A549 (cell line): ENCODE results near the gene SELP. TPM values are rescaled to one million over a fixed set of nuclear protein-coding genes. Genes with fewer than 3 reads are reported as not detected.

ENCODE experiments used
- ATAC-seq, 2 experiments: fragments of 200-7000 bp in 1 of 2; fragments of >200 bp in 1 of 2; cut with Nextera tagmentation in 1 of 2; cut with Tn5 transposase in 1 of 2; 3 replicates each; pipeline versions ENCODE4 v1.8.0 to v1.9.1; 2018 to 2020; ENCODE audit warnings: mild to moderate bottlenecking in 1 of 2, moderate library complexity in 1 of 2
- CTCF ChIA-PET: fragments of 300-600 bp; sonication (Branson Sonifier 250); formaldehyde crosslinking; extraction: SDS; loops from one replicate; lab custom pipeline; 2021; ENCODE audit warnings: antibody characterized with exemption, inconsistent platforms; lab: Yijun Ruan, JAX
- POLR2A ChIA-PET: fragments of 350-600 bp; formaldehyde crosslinking; extraction: SDS; loops from one replicate; lab custom pipeline; 2021; ENCODE audit warnings: antibody characterized with exemption, inconsistent platforms; lab: Yijun Ruan, JAX
- DNase-seq, 2 experiments: peaks; one replicate each; pipeline versions ENCODE4 v3.0.0 to v3.0.0-alpha.2; 2011 to 2016; ENCODE audit warnings: low read depth in 1 of 2, low spot score in 1 of 2
- FAIRE-seq: peaks from 2 replicates; lab custom pipeline; 2011; peaks lifted over from hg19 to GRCh38; lab: Jason Lieb, UNC
- H3K27ac ChIP-seq, 2 experiments: fragments of >200 bp; sonication (Bioruptor Twin); formaldehyde crosslinking; 3 replicates each; pipeline ENCODE4 v1.5.1; 2016 to 2017
- H3K4me1 ChIP-seq: fragments of >200 bp; sonication (Bioruptor Twin); formaldehyde crosslinking; 3 replicates; pipeline ENCODE4 v1.6.1; 2016
- H3K4me2 ChIP-seq: fragments of >200 bp; sonication (Bioruptor Twin); formaldehyde crosslinking; 3 replicates; pipeline ENCODE4 v1.6.1; 2016
- H3K4me3 ChIP-seq: fragments of >200 bp; sonication (Bioruptor Twin); formaldehyde crosslinking; 3 replicates; pipeline ENCODE4 v1.5.1; 2016
- H3K9me3 ChIP-seq: fragments of >200 bp; sonication (Bioruptor Twin); formaldehyde crosslinking; 3 replicates; pipeline ENCODE4 v1.6.1; 2016
- BCL3 ChIP-seq: fragments of >200 bp; sonication (Bioruptor Twin); formaldehyde crosslinking; IDR thresholded peaks from 3 replicates; pipeline ENCODE4 v1.6.1; 2016
- CEBPB ChIP-seq, 2 experiments: fragments of >200 bp in 1 of 2; sonication (Bioruptor Twin) in 1 of 2; formaldehyde crosslinking in 1 of 2; IDR thresholded peaks; 2 replicates each; pipeline ENCODE4 v1.6.1; 2012 to 2016
- CHD2 ChIP-seq: fragments of 150-350 bp; IDR thresholded peaks from 2 replicates; pipeline ENCODE4 v1.6.1; 2014; ENCODE audit warnings: low read length; ENCODE audit not compliant: partially characterized antibody
- E2F6 ChIP-seq: IDR thresholded peaks from 2 replicates; pipeline ENCODE4 v1.6.1; 2012; ENCODE audit warnings: low read depth, borderline replicate concordance
- EP300 ChIP-seq, 2 experiments: fragments of >200 bp; sonication (Bioruptor Twin); formaldehyde crosslinking; IDR thresholded peaks; 2 replicates in 1 of 2; 3 replicates in 1 of 2; pipeline ENCODE4 v1.6.1; 2016 to 2017
- FOSB ChIP-seq: fragments of 250-450 bp; sonication (Bioruptor Pico); IDR thresholded peaks from 2 replicates; pipeline ENCODE4 v1.5.0; 2020; ENCODE audit warnings: mild to moderate bottlenecking, moderate library complexity
- HEYL ChIP-seq: fragments of 250-450 bp; sonication (Bioruptor Pico); IDR thresholded peaks from 2 replicates; pipeline ENCODE4 v1.8.0; 2021; ENCODE audit warnings: mild to moderate bottlenecking, moderate library complexity
- HOXA7 ChIP-seq: fragments of 250-450 bp; sonication (Bioruptor Pico); IDR thresholded peaks from 2 replicates; pipeline ENCODE4 v1.5.0; 2020; ENCODE audit warnings: mild to moderate bottlenecking, moderate library complexity
- HOXB13 ChIP-seq: fragments of 250-450 bp; sonication (Bioruptor Pico); IDR thresholded peaks from 2 replicates; pipeline ENCODE4 v1.5.0; 2020; ENCODE audit warnings: low read depth, mild to moderate bottlenecking, moderate library complexity
- HOXB5 ChIP-seq: fragments of 250-450 bp; sonication (Bioruptor Pico); IDR thresholded peaks from 2 replicates; pipeline ENCODE4 v1.5.0; 2020; ENCODE audit warnings: mild to moderate bottlenecking, moderate library complexity
- JUN ChIP-seq, 2 experiments: fragments of >200 bp; sonication (Bioruptor Twin); formaldehyde crosslinking; IDR thresholded peaks; 2 replicates in 1 of 2; 3 replicates in 1 of 2; pipeline ENCODE4 v1.6.1; 2016 to 2017
- MAFK ChIP-seq: fragments of 450-650 bp; IDR thresholded peaks from 2 replicates; pipeline ENCODE4 v1.6.1; 2014; ENCODE audit not compliant: partially characterized antibody
- MAZ ChIP-seq: fragments of 150-350 bp; IDR thresholded peaks from 2 replicates; pipeline ENCODE4 v1.6.1; 2014; ENCODE audit warnings: antibody characterized with exemption, low read depth, low read length, borderline replicate concordance
- NR3C1 ChIP-seq: fragments of >200 bp; sonication (Bioruptor Twin); formaldehyde crosslinking; IDR thresholded peaks from 3 replicates; pipeline ENCODE4 v1.6.1; 2017
- PBX3 ChIP-seq: IDR thresholded peaks from 2 replicates; pipeline ENCODE4 v1.6.1; 2012
- POLR2A ChIP-seq: IDR thresholded peaks from 2 replicates; pipeline ENCODE4 v1.6.1; 2012; ENCODE audit warnings: mild to moderate bottlenecking, low read length
- RAD21 ChIP-seq, 2 experiments: fragments of >200 bp in 1 of 2; sonication (Bioruptor Twin) in 1 of 2; formaldehyde crosslinking in 1 of 2; IDR thresholded peaks in 1 of 2; conservative IDR thresholded peaks in 1 of 2; 2 replicates in 1 of 2; 3 replicates in 1 of 2; pipeline ENCODE4 v1.6.1; 2012 to 2018; ENCODE audit warnings: inconsistent platforms in 1 of 2
- REST ChIP-seq: fragments of 200-600 bp; sonication (generic); IDR thresholded peaks from 2 replicates; pipeline ENCODE4 v1.6.1; 2016; ENCODE audit warnings: antibody characterized with exemption, mild to moderate bottlenecking, moderate library complexity
- SREBF2 ChIP-seq: fragments of 450-650 bp; IDR thresholded peaks from 2 replicates; pipeline ENCODE4 v1.6.1; 2014; ENCODE audit warnings: mild to moderate bottlenecking, moderate library complexity
- TP53 ChIP-seq: fragments of 250-450 bp; sonication (Bioruptor Pico); IDR thresholded peaks from 2 replicates; pipeline ENCODE4 v1.5.0; 2021; ENCODE audit warnings: mild to moderate bottlenecking, moderate library complexity
- USF2 ChIP-seq: fragments of 450-650 bp; IDR thresholded peaks from 2 replicates; pipeline ENCODE4 v1.6.1; 2014; ENCODE audit warnings: antibody characterized with exemption
- ZFP36 ChIP-seq: fragments of 450-650 bp; IDR thresholded peaks from 2 replicates; pipeline ENCODE4 v1.6.1; 2014; ENCODE audit warnings: borderline replicate concordance; ENCODE audit not compliant: partially characterized antibody
- WGBS: methylation state at CpG from one replicate; pipeline ENCODE4 v1.1.6; 2017; ENCODE audit errors: missing lambda C conversion rate; 5-methylcytosine and 5-hydroxymethylcytosine counted together
- polyA plus RNA-seq, 4 experiments: library from polyadenylated mRNA; depleted of rRNA in 3 of 4; stranded (reverse); fragments of >200 nt; fragmentation: RNase III in 1 of 4; extraction: RNeasy Plus Mini Kit Qiagen cat#74134 plus additional on column Dnase treatment in 1 of 4; gene quantifications; 2 replicates in 3 of 4; 3 replicates in 1 of 4; pipeline ENCODE4 v1.2.3, GENCODE V29; 2011 to 2017

The SELP gene
- polyA plus RNA-seq, 2 of the 4 experiments (the other 2 are of a cell fraction): not detected

GRCh38 chr1:169615803-169616202 lies 14.1 kb downstream of the SELP start:
- no peak overlapping the region for H3K27ac ChIP-seq
- FAIRE-seq (no peak), ATAC-seq (no peak), DNase-seq (no peak)
- CTCF ChIA-PET: interaction anchor here (1.3 to 3.6 kb wide), 4 partner anchors 14 to 194 kb away, joined by 3 to 13 read pairs (median 5); no protein-coding TSS in a partner anchor
- 9% methylated on average over 5 of the region's 5 CpGs for WGBS
- TF ChIP-seq ZFP36 (no peak), EP300 (IDR thresholded peaks at IDR 0.05) (no peak), JUN (IDR thresholded peaks at IDR 0.05) (no peak), MAZ (no peak), POLR2A (no peak), E2F6 (no peak), PBX3 (no peak), RAD21 (conservative IDR thresholded peaks at IDR 0.05 in 1 of 2, IDR thresholded peaks at IDR 0.05 in 1 of 2) (no peak), HEYL (CRISPR knock-in tag) (no peak), HOXB5 (CRISPR knock-in tag) (no peak), BCL3 (no peak), HOXB13 (CRISPR knock-in tag) (no peak)
- TF ChIP-seq, all 56 proteins: peak for 0
- POLR2A ChIA-PET: no interaction called here
- H3K4me3 ChIP-seq: no peak overlapping the region
- no peaks in the 10 kb centered on the region for H3K4me1 ChIP-seq
- no peak overlapping the region for H3K4me2 ChIP-seq
- H3K9me3 ChIP-seq: no peaks in the 10 kb centered on the region

- no peaks in the 10 kb centered on the region for H3K4me1 ChIP-seq
- ChIA-PET POLR2A (no interaction called here), CTCF (interaction anchor here (1.7 to 3.0 kb wide), 2 partner anchors 9 to 199 kb away, joined by 5 to 13 read pairs; no protein-coding TSS in a partner anchor)
- H3K4me2 ChIP-seq: no peak overlapping the region
- DNase-seq: no peak
- no peak overlapping the region for H3K4me3 ChIP-seq
- WGBS: 13% methylated on average over 6 of the region's 6 CpGs
- H3K9me3 ChIP-seq: no peaks in the 10 kb centered on the region
- TF ChIP-seq MAFK: no peak
- 0 out of 4 replicates have a peak, but pooled peaks of 1 of the 2 experiments have one; percentile 16 for TF ChIP-seq CEBPB (IDR thresholded peaks at IDR 0.05)
- ATAC-seq: no peak
- H3K27ac ChIP-seq: no peak overlapping the region
- no peak for FAIRE-seq
Observed at GRCh38 chr1:169610858-169611257, 19.1 kb downstream of the SELP start.

- FAIRE-seq: no peak
- TF ChIP-seq TP53 (CRISPR knock-in tag) (no peak), USF2 (no peak), HOXA7 (CRISPR knock-in tag) (no peak), NR3C1 (no peak)
- TF ChIP-seq, all 56 proteins: peak for 0
- Histone ChIP-seq H3K4me2 (no peak overlapping the region), H3K4me3 (no peak overlapping the region), H3K4me1 (no peaks in the 10 kb centered on the region), H3K27ac (no peak overlapping the region), H3K9me3 (no peaks in the 10 kb centered on the region)
- 4% methylated on average over 1 of the region's 1 CpG for WGBS
- DNase-seq (no peak), ATAC-seq (no peak)
- CTCF ChIA-PET: interaction anchor here (1.0 to 1.7 kb wide), 3 partner anchors 9 to 199 kb away, joined by 3 to 6 read pairs (median 5); no protein-coding TSS in a partner anchor
- POLR2A ChIA-PET: no interaction called here
Observed at GRCh38 chr1:169610108-169610507, 19.8 kb downstream of the SELP start.

GRCh38 chr1:169608226-169608625 lies 21.7 kb downstream of the SELP start:
- FAIRE-seq: no peak
- Histone ChIP-seq H3K4me1 (no peaks in the 10 kb centered on the region), H3K27ac (no peak overlapping the region), H3K9me3 (no peaks in the 10 kb centered on the region), H3K4me2 (no peak overlapping the region), H3K4me3 (no peak overlapping the region)
- DNase-seq: no peak
- CTCF ChIA-PET: no interaction called here
- 87% methylated on average over 4 of the region's 4 CpGs for WGBS
- POLR2A ChIA-PET: no interaction called here
- no peak for ATAC-seq
- no peak for TF ChIP-seq E2F6
- no peak for TF ChIP-seq CHD2
- TF ChIP-seq USF2: no peak
- TF ChIP-seq JUN (IDR thresholded peaks at IDR 0.05): no peak
- no peak for TF ChIP-seq REST
- no peak for TF ChIP-seq HOXB5 (CRISPR knock-in tag)
- TF ChIP-seq FOSB (CRISPR knock-in tag): no peak
- no peak for TF ChIP-seq SREBF2
